Prostate gland (tissue), 2 donors: ENCODE measurements around the gene ATP6V1E1. TPM values are rescaled to one million over a fixed set of nuclear protein-coding genes. Genes with fewer than 3 reads are reported as not detected.

Experiments
- DNase-seq: peaks from one replicate; pipeline ENCODE4 v3.0.0-alpha.2; 2019; ENCODE audit warnings: low spot score
- H3K27ac ChIP-seq, 2 donors: fragments of 200-600 bp; sonication (generic); 2 replicates each; pipeline ENCODE4 v1.5.1; 2017 to 2019
- H3K27me3 ChIP-seq: fragments of 200-600 bp; sonication (generic); replicated peaks from 2 replicates; pipeline ENCODE4 v1.5.1; 2019; ENCODE audit not compliant: insufficient read depth
- H3K36me3 ChIP-seq, 2 donors: fragments of 200-600 bp; sonication (generic); 1 replicate in 1 of 2; 2 replicates in 1 of 2; pipeline versions ENCODE4 v1.5.1 to v1.8.1; 2017 to 2019
- H3K4me1 ChIP-seq: fragments of 200-600 bp; sonication (generic); replicated peaks from 2 replicates; pipeline ENCODE4 v1.5.1; 2019
- H3K4me3 ChIP-seq, 2 donors: fragments of 200-600 bp; sonication (generic); 2 replicates each; pipeline ENCODE4 v1.5.1; 2017 to 2019
- H3K9me3 ChIP-seq: fragments of 200-600 bp; sonication (generic); 2 replicates; pipeline ENCODE4 v1.5.1; 2017
- POLR2A ChIP-seq: fragments of 450-650 bp; IDR thresholded peaks from one replicate; pipeline ENCODE4 v1.6.1; 2016; ENCODE audit warnings: antibody characterized with exemption, mild to moderate bottlenecking
- POLR2AphosphoS5 ChIP-seq: sonication (generic); formaldehyde crosslinking; IDR thresholded peaks from one replicate; pipeline ENCODE4 v1.6.1; 2017; ENCODE audit warnings: antibody characterized with exemption
- WGBS: methylation state at CpG from one replicate; pipeline ENCODE4 v1.1.5; 2018; 5-methylcytosine and 5-hydroxymethylcytosine counted together
- intact Hi-C: fragments of 100-400 bp; cut with DNase I; formaldehyde crosslinking; loops from one replicate; pipeline ENCODE4 v1.14.2; 2022
- total RNA-seq, 2 donors: library from RNA; depleted of rRNA; stranded (reverse); fragments of >200 nt; gene quantifications; one replicate each; pipeline ENCODE4 v1.1.0, GENCODE V29; 2016
- TF ChIP-seq, protein P1 (sequence below), 4 experiments: fragments of 200-600 bp in 2 of 4; fragments of 450-650 bp in 2 of 4; sonication (generic) in 2 of 4; IDR thresholded peaks; 1 replicate in 3 of 4; 2 replicates in 1 of 4; pipeline ENCODE4 v1.5.1; 2016 to 2019; ENCODE audit warnings: antibody characterized with exemption in 4 of 4, mild to moderate bottlenecking in 2 of 4, moderate library complexity in 2 of 4

Gene ATP6V1E1
- total RNA-seq, 2 donors from 2014 or later, result 101 to 150 TPM

DNA sequence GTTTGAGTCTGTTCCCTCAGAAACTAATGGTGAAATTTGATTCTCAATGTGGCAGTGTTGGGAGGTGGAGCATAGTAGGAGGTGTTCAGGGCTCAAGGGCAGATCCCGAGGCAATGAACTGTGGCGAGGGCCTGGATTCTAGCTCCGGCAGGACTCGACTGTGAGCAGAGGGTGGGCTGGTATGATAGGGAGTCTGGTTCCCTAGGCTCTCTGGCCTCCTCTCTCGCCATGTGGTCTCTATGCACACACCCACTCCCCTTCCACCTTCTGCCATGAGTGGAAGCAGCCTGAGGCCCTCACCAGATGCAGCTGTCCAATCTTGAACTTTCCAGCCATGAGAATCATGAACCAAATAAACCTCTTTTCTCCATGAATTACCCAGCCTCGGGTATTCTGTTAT, 32.3 kb downstream of the ATP6V1E1 start:
- 96% methylated on average over 6 of the region's 6 CpGs for WGBS
- Histone ChIP-seq H3K4me3 (no peak overlapping the region), H3K27me3 (no peaks in the 10 kb centered on the region), H3K36me3 (peaks cover 3 to 34% of the 10 kb centered on the region in 2 donors), H3K27ac (no peak overlapping the region), H3K9me3 (no peaks in the 10 kb centered on the region), H3K4me1 (peaks cover 1% of the 10 kb centered on the region)
- intact Hi-C loops, result no loop called here
- TF ChIP-seq POLR2AphosphoS5 (no peak), POLR2A (no peak)
- TF ChIP-seq, protein P1, sequence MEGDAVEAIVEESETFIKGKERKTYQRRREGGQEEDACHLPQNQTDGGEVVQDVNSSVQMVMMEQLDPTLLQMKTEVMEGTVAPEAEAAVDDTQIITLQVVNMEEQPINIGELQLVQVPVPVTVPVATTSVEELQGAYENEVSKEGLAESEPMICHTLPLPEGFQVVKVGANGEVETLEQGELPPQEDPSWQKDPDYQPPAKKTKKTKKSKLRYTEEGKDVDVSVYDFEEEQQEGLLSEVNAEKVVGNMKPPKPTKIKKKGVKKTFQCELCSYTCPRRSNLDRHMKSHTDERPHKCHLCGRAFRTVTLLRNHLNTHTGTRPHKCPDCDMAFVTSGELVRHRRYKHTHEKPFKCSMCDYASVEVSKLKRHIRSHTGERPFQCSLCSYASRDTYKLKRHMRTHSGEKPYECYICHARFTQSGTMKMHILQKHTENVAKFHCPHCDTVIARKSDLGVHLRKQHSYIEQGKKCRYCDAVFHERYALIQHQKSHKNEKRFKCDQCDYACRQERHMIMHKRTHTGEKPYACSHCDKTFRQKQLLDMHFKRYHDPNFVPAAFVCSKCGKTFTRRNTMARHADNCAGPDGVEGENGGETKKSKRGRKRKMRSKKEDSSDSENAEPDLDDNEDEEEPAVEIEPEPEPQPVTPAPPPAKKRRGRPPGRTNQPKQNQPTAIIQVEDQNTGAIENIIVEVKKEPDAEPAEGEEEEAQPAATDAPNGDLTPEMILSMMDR (IDR thresholded peaks at IDR 0.05), result no peak
- DNase-seq, result no peak

DNA sequence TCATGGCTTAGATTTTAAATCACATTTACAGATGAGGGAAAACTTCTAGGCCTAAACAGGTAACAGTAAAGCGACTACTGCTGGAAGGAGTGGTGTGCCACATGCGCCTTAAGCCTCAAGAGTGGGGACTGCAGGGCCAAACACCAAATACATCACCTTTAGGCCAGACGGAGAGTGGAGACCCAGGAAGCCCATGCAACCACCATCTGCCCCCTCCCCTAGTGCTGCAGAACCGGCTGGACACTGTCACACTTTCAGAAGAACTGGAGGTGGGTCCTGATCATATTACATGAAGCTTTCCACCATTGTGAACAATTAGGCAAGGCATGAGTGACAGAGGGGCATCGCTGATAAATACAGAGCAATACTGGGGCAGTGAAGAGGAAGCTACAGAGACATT, 36.3 kb downstream of the ATP6V1E1 start:
- no peak for TF ChIP-seq POLR2AphosphoS5
- no peak for TF ChIP-seq POLR2A
- TF ChIP-seq, protein P1 (IDR thresholded peaks at IDR 0.05), result no peak
- 86% methylated on average over 5 of the region's 5 CpGs for WGBS
- Histone ChIP-seq H3K4me3 (no peak overlapping the region), H3K4me1 (no peaks in the 10 kb centered on the region), H3K27ac (no peak overlapping the region), H3K9me3 (no peaks in the 10 kb centered on the region), H3K27me3 (no peaks in the 10 kb centered on the region), H3K36me3 (peaks cover 3 to 20% of the 10 kb centered on the region in 2 donors)
- no peak for DNase-seq
- intact Hi-C loops, result no loop called here

DNA sequence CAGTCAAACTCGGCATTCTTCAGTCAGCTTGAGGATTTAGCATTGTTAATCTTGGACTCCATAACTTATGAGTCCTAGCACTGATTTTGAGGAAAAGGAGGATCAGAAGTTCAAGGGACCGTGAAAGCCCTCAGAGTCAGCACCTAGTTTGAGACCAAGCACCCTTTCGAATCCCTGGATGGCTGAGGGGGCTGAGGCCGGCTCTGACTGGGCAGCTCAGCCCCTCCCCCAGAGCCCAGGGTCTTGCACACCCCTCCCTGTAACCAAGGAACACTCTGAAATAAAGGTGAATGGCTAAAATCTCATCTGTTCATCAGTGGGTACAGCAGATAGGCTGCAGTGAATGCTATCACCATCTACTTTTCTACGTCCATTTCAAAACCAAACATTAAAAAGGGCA, 38.0 kb downstream of the ATP6V1E1 start:
- H3K27me3 ChIP-seq, result no peaks in the 10 kb centered on the region
- peaks cover 0 to 15% of the 10 kb centered on the region in 2 donors for H3K36me3 ChIP-seq
- H3K27ac ChIP-seq, result no peak overlapping the region
- intact Hi-C loops, result no loop called here
- WGBS, result 79% methylated on average over 5 of the region's 5 CpGs
- no peak overlapping the region for H3K4me3 ChIP-seq
- no peak for TF ChIP-seq POLR2AphosphoS5
- no peak for TF ChIP-seq POLR2A
- TF ChIP-seq, protein P1 (IDR thresholded peaks at IDR 0.05), result no peak
- no peak for DNase-seq
- H3K4me1 ChIP-seq, result no peaks in the 10 kb centered on the region
- no peaks in the 10 kb centered on the region for H3K9me3 ChIP-seq

DNA sequence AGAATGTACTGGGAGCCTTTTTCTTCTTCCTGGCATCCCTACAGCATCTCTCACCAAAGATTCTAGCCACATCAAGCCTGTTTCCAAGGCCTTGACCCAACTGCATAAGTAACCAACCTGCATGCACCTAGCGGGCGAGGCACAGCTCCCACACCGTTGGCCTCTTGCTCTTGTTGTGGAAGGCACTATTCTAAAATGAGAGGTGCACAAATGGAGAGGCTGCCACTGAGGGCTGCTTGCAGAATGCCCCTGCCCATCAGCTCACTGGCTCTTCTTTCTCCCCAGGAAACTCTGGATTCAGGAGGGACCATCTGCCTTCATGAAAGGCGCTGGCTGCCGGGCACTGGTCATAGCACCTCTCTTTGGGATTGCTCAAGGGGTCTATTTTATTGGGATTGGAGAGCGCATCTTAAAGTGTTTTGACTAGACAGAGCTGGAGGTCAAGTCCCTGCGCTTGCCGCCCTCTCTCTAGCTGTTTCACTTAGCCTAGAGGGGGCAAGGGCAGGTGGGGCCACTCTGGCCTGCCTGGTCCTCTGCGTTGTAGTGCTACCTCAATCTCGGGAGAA, 38.7 kb downstream of the ATP6V1E1 start:
- H3K4me3 ChIP-seq, result no peak overlapping the region
- H3K4me1 ChIP-seq, result no peaks in the 10 kb centered on the region
- DNase-seq, result no peak
- peaks cover 0 to 15% of the 10 kb centered on the region in 2 donors for H3K36me3 ChIP-seq
- H3K27ac ChIP-seq, result no peak overlapping the region
- H3K9me3 ChIP-seq, result no peaks in the 10 kb centered on the region
- intact Hi-C loops, result no loop called here
- 87% methylated on average over 10 of the region's 10 CpGs for WGBS
- TF ChIP-seq, protein P1 (IDR thresholded peaks at IDR 0.05), result no peak
- TF ChIP-seq POLR2AphosphoS5 (no peak), POLR2A (no peak)
- no peaks in the 10 kb centered on the region for H3K27me3 ChIP-seq

DNA sequence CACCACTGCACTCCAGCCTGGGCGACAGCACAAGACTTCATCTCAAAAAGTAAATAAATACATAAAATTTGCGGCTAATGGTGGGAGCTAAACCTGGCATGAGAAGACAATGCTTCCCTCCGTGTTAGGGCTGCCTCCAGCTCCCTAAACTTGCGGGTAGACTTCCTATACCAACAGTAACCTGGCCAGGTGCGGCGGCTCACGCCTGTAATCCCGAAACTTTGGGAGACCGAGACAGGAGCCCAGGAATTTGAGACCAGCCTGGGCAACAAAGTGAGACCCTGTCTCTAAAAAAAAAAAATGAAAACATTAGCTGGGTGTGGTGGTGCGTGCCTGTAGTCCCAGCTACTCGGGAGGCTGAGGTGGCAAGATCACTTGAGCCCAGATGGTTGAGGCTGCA, 39.9 kb downstream of the ATP6V1E1 start:
- no peak overlapping the region for H3K4me3 ChIP-seq
- no peaks in the 10 kb centered on the region for H3K27me3 ChIP-seq
- peaks cover 0 to 15% of the 10 kb centered on the region in 2 donors for H3K36me3 ChIP-seq
- no peaks in the 10 kb centered on the region for H3K9me3 ChIP-seq
- WGBS, result 90% methylated on average over 11 of the region's 11 CpGs
- DNase-seq, result no peak
- H3K27ac ChIP-seq, result no peak overlapping the region
- intact Hi-C loops, result no loop called here
- no peaks in the 10 kb centered on the region for H3K4me1 ChIP-seq
- TF ChIP-seq POLR2A, result no peak
- TF ChIP-seq, protein P1 (IDR thresholded peaks at IDR 0.05), result no peak
- TF ChIP-seq POLR2AphosphoS5, result no peak
